ENCODE results near the gene RIN3.

RIN3 gene

GRCh38 chr14:92651758-92652406, 138.3 kb downstream of the RIN3 start:
- no peak for DNase-seq

- no peak for DNase-seq
Observed at GRCh38 chr14:92652413-92653151, 139.0 kb downstream of the RIN3 start.

- DNase-seq = no peak
Observed at GRCh38 chr14:92653162-92653651, 139.6 kb downstream of the RIN3 start.

- no peak for DNase-seq
Observed at GRCh38 chr14:92654239-92654901, 140.8 kb downstream of the RIN3 start.

GRCh38 chr14:92655419-92656201, 142.0 kb downstream of the RIN3 start:
- no peak for DNase-seq

GRCh38 chr14:92656306-92657081, 142.9 kb downstream of the RIN3 start:
- no peak for DNase-seq

- DNase-seq = no peak
Observed at GRCh38 chr14:92657457-92658142, 144.0 kb downstream of the RIN3 start.

- DNase-seq = no peak
Observed at GRCh38 chr14:92658160-92658559, 144.6 kb downstream of the RIN3 start.

- DNase-seq = no peak
Observed at GRCh38 chr14:92658684-92659083, 145.1 kb downstream of the RIN3 start.

GRCh38 chr14:92659765-92660561, 146.4 kb downstream of the RIN3 start:
- no peak for DNase-seq

GRCh38 chr14:92660571-92660970, 147.0 kb downstream of the RIN3 start:
- no peak for DNase-seq

- DNase-seq = no peak
Observed at GRCh38 chr14:92663049-92663448, 149.5 kb downstream of the RIN3 start.

GRCh38 chr14:92665661-92666110, 152.1 kb downstream of the RIN3 start:
- no peak for DNase-seq

- no peak for DNase-seq
Observed at GRCh38 chr14:92666251-92666650, 152.7 kb downstream of the RIN3 start.

GRCh38 chr14:92668276-92668973, 154.8 kb downstream of the RIN3 start:
- no peak for DNase-seq

GRCh38 chr14:92670160-92670559, 156.6 kb downstream of the RIN3 start:
- DNase-seq = no peak

GRCh38 chr14:92670643-92671366, 157.2 kb downstream of the RIN3 start:
- no peak for DNase-seq

GRCh38 chr14:92673601-92674150, 160.1 kb downstream of the RIN3 start:
- no peak for DNase-seq

GRCh38 chr14:92675421-92675820, 161.8 kb downstream of the RIN3 start:
- no peak for DNase-seq

All from activated CD4-positive, alpha-beta T cell treated with anti-CD3 and anti-CD28 coated beads, Interleukin-2, amount 50 U/mL, for 4 hours (primary cell).